Tibial nerve (tissue), 4 donors: Measurements from ENCODE around the gene SNX13.

Source experiments
- EP300 ChIP-seq, 2 donors: sonication (generic); formaldehyde crosslinking; IDR thresholded peaks; one replicate each; pipeline ENCODE4 v1.6.1; 2017; ENCODE audit warnings: antibody characterized with exemption in 2 of 2, mild to moderate bottlenecking in 1 of 2
- POLR2A ChIP-seq, 2 donors: fragments of 450-650 bp; IDR thresholded peaks; one replicate each; pipeline ENCODE4 v1.6.1; 2017; ENCODE audit warnings: antibody characterized with exemption in 2 of 2, mild to moderate bottlenecking in 2 of 2, moderate library complexity in 2 of 2
- TF ChIP-seq, protein P1 (sequence below), 5 experiments: fragments of 200-600 bp in 3 of 5; fragments of 450-650 bp in 2 of 5; sonication (generic) in 3 of 5; IDR thresholded peaks; one replicate each; pipeline ENCODE4 v1.5.1; 2016 to 2019; ENCODE audit warnings: antibody characterized with exemption in 5 of 5, mild to moderate bottlenecking in 3 of 5, moderate library complexity in 2 of 5

DNA sequence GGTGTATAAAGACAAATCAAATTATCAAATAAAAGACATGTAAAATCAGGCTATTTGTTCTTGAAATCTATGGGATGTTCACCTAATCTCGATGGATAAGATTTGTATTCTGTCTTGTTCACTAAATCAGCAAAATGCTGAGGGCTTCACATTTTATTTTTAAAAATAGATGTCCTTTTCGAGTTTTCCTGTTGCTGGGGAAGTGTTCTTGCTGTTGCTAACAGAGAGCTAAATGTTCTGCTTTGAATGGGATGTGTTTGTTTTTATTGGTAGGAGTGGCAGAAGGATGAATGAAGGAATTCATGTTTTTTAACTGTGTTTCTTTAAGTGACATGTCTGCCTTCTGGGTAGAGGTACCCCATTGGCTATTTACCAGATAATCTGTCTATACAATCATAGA is 7.3 kb upstream of the SNX13 start:
- TF ChIP-seq POLR2A (IDR thresholded peaks at IDR 0.05) = no peak
- TF ChIP-seq, protein P1, sequence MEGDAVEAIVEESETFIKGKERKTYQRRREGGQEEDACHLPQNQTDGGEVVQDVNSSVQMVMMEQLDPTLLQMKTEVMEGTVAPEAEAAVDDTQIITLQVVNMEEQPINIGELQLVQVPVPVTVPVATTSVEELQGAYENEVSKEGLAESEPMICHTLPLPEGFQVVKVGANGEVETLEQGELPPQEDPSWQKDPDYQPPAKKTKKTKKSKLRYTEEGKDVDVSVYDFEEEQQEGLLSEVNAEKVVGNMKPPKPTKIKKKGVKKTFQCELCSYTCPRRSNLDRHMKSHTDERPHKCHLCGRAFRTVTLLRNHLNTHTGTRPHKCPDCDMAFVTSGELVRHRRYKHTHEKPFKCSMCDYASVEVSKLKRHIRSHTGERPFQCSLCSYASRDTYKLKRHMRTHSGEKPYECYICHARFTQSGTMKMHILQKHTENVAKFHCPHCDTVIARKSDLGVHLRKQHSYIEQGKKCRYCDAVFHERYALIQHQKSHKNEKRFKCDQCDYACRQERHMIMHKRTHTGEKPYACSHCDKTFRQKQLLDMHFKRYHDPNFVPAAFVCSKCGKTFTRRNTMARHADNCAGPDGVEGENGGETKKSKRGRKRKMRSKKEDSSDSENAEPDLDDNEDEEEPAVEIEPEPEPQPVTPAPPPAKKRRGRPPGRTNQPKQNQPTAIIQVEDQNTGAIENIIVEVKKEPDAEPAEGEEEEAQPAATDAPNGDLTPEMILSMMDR (IDR thresholded peaks at IDR 0.05) = no peak
- TF ChIP-seq EP300 (IDR thresholded peaks at IDR 0.05) = peak in 1 of 2 donors; percentile 45
